GM21619 (cell line): ENCODE measurements around the gene SLC25A4.
"Not testable (repeated sequence)": the region's sequence is repeated elsewhere in the genome, so short reads cannot be mapped to it uniquely, and the experiment has no call there.

ENCODE experiments used
- ATAC-seq: cut with Tn5 transposase; IDR thresholded peaks from one replicate; pipeline ENCODE4 v1.9.1; 2021; ENCODE audit not compliant: unreplicated experiment

SLC25A4 gene

GRCh38 chr4:185171373-185172071 lies 28.5 kb downstream of the SLC25A4 start:
- peak; percentile 88 for ATAC-seq

- ATAC-seq = no peak
These were observed 36.4 kb downstream of the SLC25A4 start for GRCh38 chr4:185179488-185179887.

- no peak for ATAC-seq
These were observed 39.2 kb downstream of the SLC25A4 start for GRCh38 chr4:185182239-185182638.

GRCh38 chr4:185183622-185184281 lies 40.7 kb downstream of the SLC25A4 start:
- ATAC-seq = peak; percentile 56

- ATAC-seq = no peak
These were observed 43.7 kb downstream of the SLC25A4 start for GRCh38 chr4:185186769-185187168.

- no peak for ATAC-seq
These were observed 46.7 kb downstream of the SLC25A4 start for GRCh38 chr4:185189606-185190305.

GRCh38 chr4:185190306-185190856 lies 47.3 kb downstream of the SLC25A4 start:
- ATAC-seq = no peak

GRCh38 chr4:185192059-185192458 lies 49.0 kb downstream of the SLC25A4 start:
- peak; percentile 88 for ATAC-seq

- no peak for ATAC-seq
These were observed 52.1 kb downstream of the SLC25A4 start for GRCh38 chr4:185194924-185195888.

GRCh38 chr4:185196437-185196836 lies 53.4 kb downstream of the SLC25A4 start:
- no peak for ATAC-seq

- ATAC-seq = not testable (repeated sequence)
These were observed 55.1 kb downstream of the SLC25A4 start for GRCh38 chr4:185198189-185198588.
